ENCODE data around the gene NOS1AP.
A peak's percentile ranks its signal among the peaks of the same experiment; 100 is the strongest.
"Not testable (repeated sequence)": the region's sequence is repeated elsewhere in the genome, so short reads cannot be mapped to it uniquely, and the experiment has no call there.

The NOS1AP gene

GRCh38 chr1:162200096-162200847 lies 130.8 kb downstream of the NOS1AP start:
- no peak for TF ChIP-seq POLR2A (IDR thresholded peaks at IDR 0.05; ENCODE audit: low read depth, low read length)
- FAIRE-seq: no peak
- DNase-seq (ENCODE audit: insufficient read length, low spot score): no peak

- FAIRE-seq; DNase-seq (ENCODE audit: insufficient read length, low spot score): not testable (repeated sequence)
Observed at GRCh38 chr1:162201062-162201461, 131.6 kb downstream of the NOS1AP start.

- no peak for TF ChIP-seq POLR2A (IDR thresholded peaks at IDR 0.05; ENCODE audit: low read depth, low read length)
- DNase-seq (ENCODE audit: insufficient read length, low spot score) (no peak), FAIRE-seq (no peak)
Observed at GRCh38 chr1:162204129-162204822, 134.8 kb downstream of the NOS1AP start.

GRCh38 chr1:162204823-162205155 lies 135.3 kb downstream of the NOS1AP start:
- DNase-seq (ENCODE audit: insufficient read length, low spot score) (no peak), FAIRE-seq (no peak)
- TF ChIP-seq POLR2A (IDR thresholded peaks at IDR 0.05; ENCODE audit: low read depth, low read length): no peak

GRCh38 chr1:162206300-162206699 lies 136.8 kb downstream of the NOS1AP start:
- no peak for FAIRE-seq
- TF ChIP-seq POLR2A (IDR thresholded peaks at IDR 0.05; ENCODE audit: low read depth, low read length): no peak
- no peak for DNase-seq (ENCODE audit: insufficient read length, low spot score)

GRCh38 chr1:162206749-162207635 lies 137.5 kb downstream of the NOS1AP start:
- no peak for TF ChIP-seq POLR2A (IDR thresholded peaks at IDR 0.05; ENCODE audit: low read depth, low read length)
- no peak for DNase-seq (ENCODE audit: insufficient read length, low spot score)
- FAIRE-seq: no peak

- FAIRE-seq: no peak
- TF ChIP-seq POLR2A (IDR thresholded peaks at IDR 0.05; ENCODE audit: low read depth, low read length): no peak
- no peak for DNase-seq (ENCODE audit: insufficient read length, low spot score)
Observed at GRCh38 chr1:162207862-162208261, 138.4 kb downstream of the NOS1AP start.

- FAIRE-seq (no peak), DNase-seq (ENCODE audit: insufficient read length, low spot score) (no peak)
- TF ChIP-seq POLR2A (IDR thresholded peaks at IDR 0.05; ENCODE audit: low read depth, low read length): no peak
Observed at GRCh38 chr1:162210196-162210595, 140.7 kb downstream of the NOS1AP start.

GRCh38 chr1:162212713-162213112 lies 143.2 kb downstream of the NOS1AP start:
- no peak for TF ChIP-seq POLR2A (IDR thresholded peaks at IDR 0.05; ENCODE audit: low read depth, low read length)
- DNase-seq (ENCODE audit: insufficient read length, low spot score): no peak
- no peak for FAIRE-seq

- peak; percentile 49 for DNase-seq (ENCODE audit: insufficient read length, low spot score)
- no peak for FAIRE-seq
- TF ChIP-seq POLR2A (IDR thresholded peaks at IDR 0.05; ENCODE audit: low read depth, low read length): no peak
Observed at GRCh38 chr1:162213281-162213912, 143.9 kb downstream of the NOS1AP start.

GRCh38 chr1:162214202-162214601 lies 144.7 kb downstream of the NOS1AP start:
- no peak for FAIRE-seq

GRCh38 chr1:162215902-162216301 lies 146.4 kb downstream of the NOS1AP start:
- FAIRE-seq (no peak), DNase-seq (ENCODE audit: insufficient read length, low spot score) (no peak)
- TF ChIP-seq POLR2A (IDR thresholded peaks at IDR 0.05; ENCODE audit: low read depth, low read length): no peak

More at GRCh38 chr1:162214202-162214601, 144.7 kb downstream of the NOS1AP start:
- no peak for TF ChIP-seq POLR2A (IDR thresholded peaks at IDR 0.05; ENCODE audit: low read depth, low read length)
- no peak for DNase-seq (ENCODE audit: insufficient read length, low spot score)

- TF ChIP-seq POLR2A (IDR thresholded peaks at IDR 0.05; ENCODE audit: low read depth, low read length): no peak
- DNase-seq (ENCODE audit: insufficient read length, low spot score): no peak
- no peak for FAIRE-seq
Observed at GRCh38 chr1:162216604-162217003, 147.1 kb downstream of the NOS1AP start.

- DNase-seq (ENCODE audit: insufficient read length, low spot score) (no peak), FAIRE-seq (no peak)
- no peak for TF ChIP-seq POLR2A (IDR thresholded peaks at IDR 0.05; ENCODE audit: low read depth, low read length)
Observed at GRCh38 chr1:162217706-162218105, 148.2 kb downstream of the NOS1AP start.

All from H54 (cell line).